ENCODE data around the gene OTOF.

DNA sequence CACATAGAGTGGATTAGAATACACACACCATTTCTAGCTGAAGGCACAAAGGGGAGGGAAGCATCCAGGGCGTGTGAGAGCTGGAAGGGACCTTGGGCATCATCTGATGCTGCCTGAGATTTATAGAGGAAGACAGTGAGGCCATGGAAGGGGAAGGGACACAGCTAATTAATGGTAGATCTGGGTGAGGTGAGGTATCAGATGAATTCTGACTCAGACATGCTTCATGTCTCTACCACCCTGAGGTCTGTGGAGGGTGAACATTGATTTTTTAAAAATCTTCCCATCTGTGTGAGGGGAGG is 42.2 kb upstream of the OTOF start:
- TF ChIP-seq, protein P1, sequence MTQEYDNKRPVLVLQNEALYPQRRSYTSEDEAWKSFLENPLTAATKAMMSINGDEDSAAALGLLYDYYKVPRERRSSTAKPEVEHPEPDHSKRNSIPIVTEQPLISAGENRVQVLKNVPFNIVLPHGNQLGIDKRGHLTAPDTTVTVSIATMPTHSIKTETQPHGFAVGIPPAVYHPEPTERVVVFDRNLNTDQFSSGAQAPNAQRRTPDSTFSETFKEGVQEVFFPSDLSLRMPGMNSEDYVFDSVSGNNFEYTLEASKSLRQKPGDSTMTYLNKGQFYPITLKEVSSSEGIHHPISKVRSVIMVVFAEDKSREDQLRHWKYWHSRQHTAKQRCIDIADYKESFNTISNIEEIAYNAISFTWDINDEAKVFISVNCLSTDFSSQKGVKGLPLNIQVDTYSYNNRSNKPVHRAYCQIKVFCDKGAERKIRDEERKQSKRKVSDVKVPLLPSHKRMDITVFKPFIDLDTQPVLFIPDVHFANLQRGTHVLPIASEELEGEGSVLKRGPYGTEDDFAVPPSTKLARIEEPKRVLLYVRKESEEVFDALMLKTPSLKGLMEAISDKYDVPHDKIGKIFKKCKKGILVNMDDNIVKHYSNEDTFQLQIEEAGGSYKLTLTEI (CRISPR knock-in tag; conservative IDR thresholded peaks at IDR 0.05), result no peak
- TF ChIP-seq SP1 (IDR thresholded peaks at IDR 0.05), result no peak
- no peak for TF ChIP-seq SP1 (CRISPR knock-in tag; IDR thresholded peaks at IDR 0.05)
- TF ChIP-seq, protein P2, sequence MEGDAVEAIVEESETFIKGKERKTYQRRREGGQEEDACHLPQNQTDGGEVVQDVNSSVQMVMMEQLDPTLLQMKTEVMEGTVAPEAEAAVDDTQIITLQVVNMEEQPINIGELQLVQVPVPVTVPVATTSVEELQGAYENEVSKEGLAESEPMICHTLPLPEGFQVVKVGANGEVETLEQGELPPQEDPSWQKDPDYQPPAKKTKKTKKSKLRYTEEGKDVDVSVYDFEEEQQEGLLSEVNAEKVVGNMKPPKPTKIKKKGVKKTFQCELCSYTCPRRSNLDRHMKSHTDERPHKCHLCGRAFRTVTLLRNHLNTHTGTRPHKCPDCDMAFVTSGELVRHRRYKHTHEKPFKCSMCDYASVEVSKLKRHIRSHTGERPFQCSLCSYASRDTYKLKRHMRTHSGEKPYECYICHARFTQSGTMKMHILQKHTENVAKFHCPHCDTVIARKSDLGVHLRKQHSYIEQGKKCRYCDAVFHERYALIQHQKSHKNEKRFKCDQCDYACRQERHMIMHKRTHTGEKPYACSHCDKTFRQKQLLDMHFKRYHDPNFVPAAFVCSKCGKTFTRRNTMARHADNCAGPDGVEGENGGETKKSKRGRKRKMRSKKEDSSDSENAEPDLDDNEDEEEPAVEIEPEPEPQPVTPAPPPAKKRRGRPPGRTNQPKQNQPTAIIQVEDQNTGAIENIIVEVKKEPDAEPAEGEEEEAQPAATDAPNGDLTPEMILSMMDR (CRISPR knock-in tag; IDR thresholded peaks at IDR 0.05), result no peak
- no peak for TF ChIP-seq SOX6 (IDR thresholded peaks at IDR 0.05)
- TF ChIP-seq SOX6 (CRISPR knock-in tag; IDR thresholded peaks at IDR 0.05), result no peak

All from HepG2 (cell line).